GM18517 (cell line): ENCODE results near the gene HINFP.
"Not testable (repeated sequence)": the region's sequence is repeated elsewhere in the genome, so short reads cannot be mapped to it uniquely, and the experiment has no call there.

ENCODE experiments used
- ATAC-seq: cut with Tn5 transposase; IDR thresholded peaks from one replicate; pipeline ENCODE4 v1.9.1; 2021; ENCODE audit warnings: mild to moderate bottlenecking, moderate library complexity; ENCODE audit not compliant: unreplicated experiment

Gene HINFP

DNA sequence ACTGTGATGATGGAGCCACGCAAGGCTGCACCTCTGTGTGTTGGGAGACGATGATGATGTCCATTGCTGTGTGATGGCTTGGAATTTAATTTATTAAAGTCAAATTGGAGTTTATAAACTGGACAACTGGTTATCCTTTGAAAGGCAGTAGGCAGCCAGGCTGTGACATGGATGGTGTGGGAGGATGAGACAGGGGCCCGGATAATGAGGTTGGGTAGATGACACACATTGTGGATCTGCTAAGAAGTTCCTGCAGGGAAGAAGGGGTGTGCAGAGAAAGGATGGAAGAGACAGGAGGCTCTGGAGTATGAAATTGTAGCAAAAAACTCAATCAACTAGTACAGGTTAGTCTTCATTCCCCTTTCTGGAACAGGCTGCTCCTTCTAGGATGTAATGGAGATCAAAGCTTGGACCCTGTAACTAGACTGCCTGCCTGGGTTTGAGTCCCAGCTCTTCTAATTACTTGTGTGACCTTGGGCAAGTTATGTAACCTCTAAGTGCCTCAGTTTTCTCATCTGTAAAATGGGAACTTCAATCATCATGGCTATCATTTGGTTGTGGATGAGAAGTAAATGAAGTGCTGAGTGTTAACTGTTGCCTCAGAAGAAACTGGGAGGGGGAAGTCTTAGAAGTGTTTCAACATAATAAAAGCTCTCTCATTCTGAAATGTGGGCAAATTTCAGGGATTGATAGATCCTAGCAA, 4.2 kb upstream of the HINFP start:
- no peak for ATAC-seq

DNA sequence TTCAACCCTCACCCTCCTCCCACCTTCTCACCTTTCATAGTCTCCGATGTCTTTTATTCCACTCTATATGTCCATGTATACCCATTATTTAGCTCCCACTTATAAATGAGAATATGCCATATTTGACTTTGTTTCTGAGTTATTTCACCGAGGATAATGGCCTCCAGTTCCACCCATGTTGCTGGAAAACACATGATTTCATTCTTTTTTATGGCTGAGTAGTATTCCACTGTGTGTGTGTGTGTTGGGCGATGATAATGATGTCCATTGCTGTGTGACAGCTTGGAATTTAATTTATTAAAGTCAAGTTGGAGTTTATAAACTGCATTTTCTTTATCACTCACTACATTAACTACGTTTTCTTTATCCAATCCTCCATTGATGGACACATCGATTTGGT, 3.2 kb upstream of the HINFP start:
- no peak for ATAC-seq

GRCh38 chr11:119118946-119119345, 2.4 kb upstream of the HINFP start:
- ATAC-seq = no peak

DNA sequence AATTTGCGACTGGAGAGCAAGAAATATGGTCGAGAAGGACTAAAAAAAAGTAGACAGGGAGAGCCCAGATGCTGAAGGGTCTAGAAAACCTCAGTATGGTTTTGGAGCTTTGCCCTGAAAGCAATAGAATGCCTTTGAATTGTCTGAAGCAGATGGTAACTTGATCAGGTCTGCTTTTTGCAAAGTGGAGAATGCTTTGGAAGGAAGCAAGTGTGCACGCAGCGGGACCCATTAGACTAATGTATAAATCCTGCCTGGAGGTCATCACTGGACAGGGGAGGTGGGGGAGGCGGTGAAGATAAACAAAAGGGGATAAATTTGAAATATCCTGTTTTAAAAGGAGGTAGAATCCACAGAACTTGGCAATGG, 757 bp upstream of the HINFP start:
- no peak for ATAC-seq

- peak; percentile 14 for ATAC-seq
These were observed 388 bp downstream of the HINFP start for GRCh38 chr11:119121811-119122124.

GRCh38 chr11:119125821-119126220, 4.4 kb downstream of the HINFP start:
- no peak for ATAC-seq

DNA sequence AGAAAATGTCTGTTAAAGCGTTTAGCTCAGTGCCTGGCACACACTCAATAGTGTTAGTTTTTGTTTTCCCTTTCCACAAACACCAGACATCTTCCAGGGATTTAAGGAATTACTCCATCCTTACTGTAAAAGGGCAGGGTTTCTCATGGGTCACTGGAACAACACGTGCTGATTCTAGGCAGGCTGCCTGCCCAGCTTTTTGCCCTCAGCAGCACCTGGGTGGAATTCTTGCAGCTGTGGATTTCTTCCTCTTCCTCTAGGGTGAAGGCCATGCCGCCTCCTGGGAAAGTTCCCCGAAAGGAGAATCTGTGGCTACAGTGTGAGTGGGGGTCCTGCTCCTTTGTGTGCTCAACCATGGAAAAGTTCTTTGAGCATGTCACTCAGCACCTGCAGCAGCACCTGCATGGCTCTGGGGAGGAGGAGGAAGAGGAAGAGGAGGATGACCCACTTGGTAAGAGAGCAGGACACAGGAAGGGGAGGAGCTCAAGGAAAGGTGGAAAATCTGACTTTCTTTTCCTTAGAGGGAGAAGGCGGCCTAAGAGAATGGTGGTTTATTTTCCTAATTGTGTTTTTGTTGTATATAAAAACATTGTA, 5.4 kb downstream of the HINFP start:
- ATAC-seq = no peak

- no peak for ATAC-seq
These were observed 9.3 kb downstream of the HINFP start for GRCh38 chr11:119130662-119131061.

DNA sequence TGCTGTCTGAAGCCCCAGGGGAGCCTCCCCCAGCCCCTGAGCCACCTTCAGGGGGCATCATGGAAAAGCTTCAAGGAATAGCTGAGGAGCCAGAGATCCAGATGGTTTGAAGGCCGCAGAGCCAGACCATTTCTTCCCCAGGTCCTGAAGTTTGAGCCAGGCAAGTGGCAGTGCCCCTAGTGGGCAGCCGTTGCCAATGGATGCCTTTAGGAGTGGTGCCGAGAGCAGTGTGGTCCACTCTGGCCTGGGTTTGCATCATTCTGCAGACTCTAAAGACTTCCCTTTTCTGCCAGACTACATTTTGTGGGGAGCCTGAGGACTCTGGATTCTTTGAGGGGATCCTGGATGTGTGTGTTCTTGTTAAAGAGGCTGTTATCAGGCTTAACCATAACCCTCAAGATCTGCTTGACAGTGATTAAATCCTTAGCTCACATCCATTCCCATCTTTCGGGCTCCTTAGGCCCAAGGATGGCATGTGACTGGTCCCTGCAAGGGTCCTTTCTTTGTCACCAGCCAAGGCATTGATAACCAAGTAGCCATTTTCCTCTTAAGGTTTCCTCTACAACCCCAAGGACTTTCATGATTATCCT, 13.1 kb downstream of the HINFP start:
- ATAC-seq = no peak

DNA sequence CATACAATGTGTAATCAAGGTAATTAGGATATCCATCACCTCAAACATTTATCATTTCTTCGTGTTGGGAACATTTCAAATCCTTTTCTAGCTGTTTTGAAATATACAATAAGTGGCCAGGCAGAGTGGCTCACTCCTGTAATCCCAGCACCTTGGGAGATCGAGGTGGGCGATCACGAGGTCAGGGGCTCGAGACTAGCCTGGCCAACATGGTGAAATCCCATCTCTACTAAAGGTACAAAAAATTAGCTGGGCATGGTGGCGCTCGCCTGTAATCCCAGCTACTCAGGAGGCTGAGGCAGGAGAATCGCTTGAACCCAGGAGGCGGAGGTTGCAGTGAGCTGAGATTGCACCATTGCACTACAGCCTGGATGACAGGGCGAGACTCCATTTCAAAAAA, 17.9 kb downstream of the HINFP start:
- not testable (repeated sequence) for ATAC-seq

GRCh38 chr11:119144825-119145486, 23.6 kb downstream of the HINFP start:
- no peak for ATAC-seq

GRCh38 chr11:119145551-119145950, 24.2 kb downstream of the HINFP start:
- no peak for ATAC-seq

- no peak for ATAC-seq
These were observed 26.4 kb downstream of the HINFP start for GRCh38 chr11:119147604-119148333.

DNA sequence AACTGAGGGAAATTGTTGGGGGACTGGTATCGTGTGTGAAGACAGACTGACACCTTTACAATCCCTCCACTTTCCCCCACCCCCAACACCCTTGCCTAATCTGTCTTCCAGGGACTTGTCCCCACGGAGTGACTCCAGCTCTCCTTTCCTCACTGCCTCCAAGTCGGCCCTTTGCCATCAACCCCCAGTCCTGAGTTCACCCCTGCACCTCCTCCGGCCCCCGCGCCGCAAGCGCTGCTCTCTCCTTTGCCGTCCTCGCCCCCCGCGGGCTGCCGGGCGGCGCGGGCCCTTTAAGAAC, 27.3 kb downstream of the HINFP start:
- no peak for ATAC-seq

- no peak for ATAC-seq
These were observed 27.8 kb downstream of the HINFP start, which contains the start of gene ABCG4 for GRCh38 chr11:119149018-119149785. TSS of gene ABCG4 (plus strand) at chr11:119149052. CDS start at chr11:119149966, 914 bp downstream.

DNA sequence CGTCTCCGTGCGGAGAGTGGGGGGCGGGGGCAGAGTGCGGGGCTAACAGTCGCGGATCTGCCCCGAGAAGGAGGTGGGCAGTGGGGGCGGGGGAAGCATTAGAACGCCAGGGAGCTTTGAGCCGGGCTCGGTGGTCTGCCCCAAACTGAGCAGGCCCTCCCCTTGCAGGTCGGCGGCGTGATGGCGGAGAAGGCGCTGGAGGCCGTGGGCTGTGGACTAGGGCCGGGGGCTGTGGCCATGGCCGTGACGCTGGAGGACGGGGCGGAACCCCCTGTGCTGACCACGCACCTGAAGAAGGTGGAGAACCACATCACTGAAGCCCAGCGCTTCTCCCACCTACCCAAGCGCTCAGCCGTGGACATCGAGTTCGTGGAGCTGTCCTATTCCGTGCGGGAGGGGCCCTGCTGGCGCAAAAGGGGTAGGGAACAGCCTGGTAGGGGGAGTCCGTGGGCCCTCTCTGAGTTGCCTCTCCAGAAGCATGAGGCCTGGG, 28.5 kb downstream of the HINFP start:
- no peak for ATAC-seq

DNA sequence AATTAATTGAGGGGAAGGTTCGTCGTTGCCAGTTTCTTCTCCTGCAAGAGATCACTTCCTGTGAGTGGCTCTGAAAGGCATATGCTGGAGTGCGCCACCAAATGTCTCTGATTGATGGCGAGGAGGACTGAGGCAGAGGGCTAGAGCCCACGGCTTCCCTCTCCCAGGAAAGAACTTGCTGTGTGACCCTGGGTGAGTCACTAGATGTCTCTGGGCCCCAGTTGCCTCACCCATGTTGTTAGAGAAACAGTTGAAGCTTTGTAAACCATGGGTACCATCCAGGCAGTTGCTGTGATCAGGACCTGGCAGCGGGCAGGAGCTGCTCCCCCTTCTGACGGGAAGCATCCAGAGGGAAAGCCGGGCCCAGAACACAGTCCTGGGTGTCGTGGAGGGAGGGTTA, 30.7 kb downstream of the HINFP start:
- no peak for ATAC-seq

- ATAC-seq = no peak
These were observed 31.2 kb downstream of the HINFP start for GRCh38 chr11:119152604-119153003.

DNA sequence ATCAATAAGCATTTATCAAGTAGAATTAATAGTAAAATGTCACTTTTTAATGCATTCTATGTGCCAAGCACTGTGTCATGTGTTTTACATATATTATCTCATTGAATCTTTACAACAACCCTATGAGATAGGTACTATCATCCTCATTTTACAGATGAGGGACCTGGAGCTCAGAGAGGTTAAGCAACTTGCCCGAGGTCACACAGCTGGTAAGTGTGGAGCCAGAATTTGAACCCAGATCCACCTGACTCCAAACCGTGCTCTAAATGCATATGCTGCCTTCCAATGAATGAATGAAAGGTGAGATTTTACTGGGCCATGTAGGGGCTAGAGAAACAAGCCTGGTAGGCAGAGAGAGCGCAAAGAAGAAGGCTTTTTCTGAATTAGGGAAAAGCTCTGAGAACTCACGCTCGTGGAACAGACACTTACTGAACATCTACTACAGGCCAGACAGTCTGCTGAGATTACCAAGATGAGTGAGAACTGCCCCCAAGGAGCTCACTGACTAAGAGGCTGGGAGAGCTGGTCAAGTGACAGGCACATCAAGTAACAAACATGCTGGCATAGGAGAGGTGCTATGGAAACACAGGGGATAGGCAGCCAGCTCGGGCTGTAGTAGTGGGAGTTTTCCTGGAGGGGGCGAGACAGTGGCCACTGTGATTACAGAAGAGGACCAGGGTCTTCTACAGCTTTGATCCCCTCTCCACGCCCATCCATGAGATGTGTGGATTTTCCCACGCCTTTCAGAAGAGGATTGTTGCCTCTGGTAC, 31.9 kb downstream of the HINFP start:
- no peak for ATAC-seq

GRCh38 chr11:119154178-119154577, 32.8 kb downstream of the HINFP start:
- ATAC-seq = no peak
